GM13977 (cell line): ENCODE measurements around the gene MTA1.

Source experiments
- DNase-seq: peaks from one replicate; pipeline ENCODE4 v3.0.0; 2012; ENCODE audit warnings: low spot score
- CTCF ChIP-seq: IDR thresholded peaks from 2 replicates; pipeline ENCODE4 v1.5.1; 2012; ENCODE audit warnings: mild to moderate bottlenecking, control low read depth; ENCODE audit not compliant: insufficient read depth; ENCODE audit errors: extremely low read depth, missing control alignments
- in situ Hi-C: fragments of 300-500 bp; cut with MboI; formaldehyde crosslinking; loops from one replicate; pipeline ENCODE4 v1.12.0; 2022; ENCODE audit warnings: low sequenced_read_pairs, low pct_unique_long_range_greater_than_20kb, mixed read lengths, inconsistent platforms; ENCODE audit not compliant: unreplicated experiment

MTA1 gene

GRCh38 chr14:105430042-105430441 lies 10.4 kb downstream of the MTA1 start:
- no peak for DNase-seq
- in situ Hi-C loops: no loop called here
- no peak for TF ChIP-seq CTCF

GRCh38 chr14:105430565-105430964 lies 10.9 kb downstream of the MTA1 start:
- TF ChIP-seq CTCF: no peak
- DNase-seq: no peak
- in situ Hi-C loops: no loop called here

GRCh38 chr14:105431256-105431655 lies 11.6 kb downstream of the MTA1 start:
- in situ Hi-C loops: no loop called here
- no peak for DNase-seq
- TF ChIP-seq CTCF: no peak

GRCh38 chr14:105432657-105433056 lies 13.0 kb downstream of the MTA1 start:
- in situ Hi-C loops: no loop called here
- DNase-seq: no peak
- TF ChIP-seq CTCF: no peak

- no peak for TF ChIP-seq CTCF
- in situ Hi-C loops: no loop called here
- no peak for DNase-seq
These were observed 13.6 kb downstream of the MTA1 start for GRCh38 chr14:105433161-105433605.

GRCh38 chr14:105436402-105436801 lies 16.8 kb downstream of the MTA1 start:
- no peak for DNase-seq
- in situ Hi-C loops: no loop called here
- no peak for TF ChIP-seq CTCF
